ENCODE data around the gene ALPK1.
"Not testable (repeated sequence)": the region's sequence is repeated elsewhere in the genome, so short reads cannot be mapped to it uniquely, and the experiment has no call there.

ALPK1 gene

DNA sequence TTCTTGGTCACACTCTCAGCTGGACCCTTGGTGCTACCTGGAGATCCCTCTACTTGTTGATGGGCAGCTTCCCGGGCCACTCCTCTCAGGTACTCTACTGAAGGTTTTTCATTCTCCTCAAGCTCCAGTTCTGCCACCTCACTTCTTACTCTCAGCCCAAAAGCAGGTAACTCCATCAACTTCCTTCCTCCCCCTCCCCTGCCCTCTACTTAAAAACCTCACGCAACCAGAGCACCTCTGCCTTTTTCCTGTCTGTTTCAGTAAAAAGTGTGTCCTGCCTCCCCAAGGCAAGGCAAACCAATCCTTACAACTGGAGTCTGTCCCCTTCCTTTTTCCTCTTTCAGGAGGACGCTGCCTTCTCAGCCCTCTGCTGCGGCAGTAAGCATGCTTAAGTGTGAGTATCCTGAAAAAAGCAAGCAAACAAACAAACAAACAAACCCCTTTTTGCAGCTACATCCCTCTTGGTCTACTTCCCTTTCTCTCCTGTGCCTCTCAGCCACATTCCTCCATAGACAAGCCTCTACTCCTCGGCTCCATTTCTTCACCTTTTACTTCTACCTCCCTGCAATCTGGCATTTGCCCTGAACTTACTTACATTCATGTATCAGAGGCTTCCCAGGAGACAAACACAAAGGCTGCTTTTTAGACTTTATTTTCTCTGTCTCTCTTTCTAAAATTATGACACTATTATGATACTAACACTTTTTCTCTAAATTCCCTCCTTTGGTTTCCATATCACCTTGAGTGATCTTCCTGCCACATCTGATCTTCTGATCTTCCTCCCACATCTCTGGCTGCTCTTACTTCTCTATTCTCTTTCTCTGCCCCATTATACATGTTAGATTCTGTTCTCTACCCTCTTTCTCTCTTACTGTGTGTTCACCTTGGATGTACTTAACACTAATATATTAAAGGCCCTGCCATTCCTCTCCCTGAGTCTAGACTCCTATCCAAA is 5.4 kb downstream of the ALPK1 start:
- H3K4me3 ChIP-seq (ENCODE audit: low read length): no peak overlapping the region
- TF ChIP-seq, protein P1, sequence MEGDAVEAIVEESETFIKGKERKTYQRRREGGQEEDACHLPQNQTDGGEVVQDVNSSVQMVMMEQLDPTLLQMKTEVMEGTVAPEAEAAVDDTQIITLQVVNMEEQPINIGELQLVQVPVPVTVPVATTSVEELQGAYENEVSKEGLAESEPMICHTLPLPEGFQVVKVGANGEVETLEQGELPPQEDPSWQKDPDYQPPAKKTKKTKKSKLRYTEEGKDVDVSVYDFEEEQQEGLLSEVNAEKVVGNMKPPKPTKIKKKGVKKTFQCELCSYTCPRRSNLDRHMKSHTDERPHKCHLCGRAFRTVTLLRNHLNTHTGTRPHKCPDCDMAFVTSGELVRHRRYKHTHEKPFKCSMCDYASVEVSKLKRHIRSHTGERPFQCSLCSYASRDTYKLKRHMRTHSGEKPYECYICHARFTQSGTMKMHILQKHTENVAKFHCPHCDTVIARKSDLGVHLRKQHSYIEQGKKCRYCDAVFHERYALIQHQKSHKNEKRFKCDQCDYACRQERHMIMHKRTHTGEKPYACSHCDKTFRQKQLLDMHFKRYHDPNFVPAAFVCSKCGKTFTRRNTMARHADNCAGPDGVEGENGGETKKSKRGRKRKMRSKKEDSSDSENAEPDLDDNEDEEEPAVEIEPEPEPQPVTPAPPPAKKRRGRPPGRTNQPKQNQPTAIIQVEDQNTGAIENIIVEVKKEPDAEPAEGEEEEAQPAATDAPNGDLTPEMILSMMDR (conservative IDR thresholded peaks at IDR 0.05; ENCODE audit: low read length): no peak
- DNase-seq (ENCODE audit: low read depth): no peak

DNA sequence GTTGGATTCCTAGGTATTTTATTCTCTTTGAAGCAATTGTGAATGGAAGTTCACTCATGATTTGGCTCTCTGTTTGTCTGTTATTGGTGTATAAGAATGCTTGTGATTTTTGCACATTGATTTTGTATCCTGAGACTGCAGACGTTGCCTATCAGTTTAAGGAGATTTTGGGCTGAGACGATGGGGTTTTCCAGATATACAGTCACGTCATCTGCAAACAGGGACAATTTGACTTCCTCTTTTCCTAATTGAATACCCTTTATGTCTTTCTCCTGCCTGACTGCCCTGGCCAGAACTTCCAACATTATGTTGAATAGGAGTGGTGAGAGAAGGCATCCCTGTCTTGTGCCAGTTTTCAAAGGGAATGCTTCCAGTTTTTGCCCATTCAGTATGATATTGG is 8.3 kb downstream of the ALPK1 start:
- not testable (repeated sequence) for DNase-seq (ENCODE audit: low read depth); H3K4me3 ChIP-seq (ENCODE audit: low read length)

DNA sequence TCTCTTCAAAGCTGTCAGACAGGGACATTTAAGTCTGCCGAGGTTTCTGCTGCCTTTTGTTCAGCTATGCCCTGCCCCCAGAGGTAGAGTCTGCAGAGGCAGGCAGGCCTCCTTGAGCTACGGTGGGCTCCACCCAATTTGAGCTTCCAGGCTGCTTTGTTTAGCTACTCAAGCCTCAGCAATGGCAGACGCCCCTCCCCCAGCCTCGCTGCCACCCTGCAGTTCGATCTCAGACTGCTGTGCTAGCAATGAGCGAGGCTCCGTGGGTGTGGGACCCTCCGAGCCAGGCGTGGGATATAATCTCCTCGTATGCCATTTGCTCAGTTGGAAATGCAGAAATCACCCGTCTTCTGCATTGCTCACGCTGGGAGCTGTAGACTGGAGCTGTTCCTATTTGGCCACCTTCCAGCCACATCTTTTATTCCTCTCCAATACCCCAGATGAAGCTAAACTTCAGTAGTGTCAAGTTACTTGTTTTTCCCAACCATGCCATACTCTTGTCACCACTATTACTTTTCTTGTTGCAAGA is 12.2 kb downstream of the ALPK1 start:
- not testable (repeated sequence) for H3K4me3 ChIP-seq (ENCODE audit: low read length)
- DNase-seq (ENCODE audit: low read depth): peak; percentile 50

DNA sequence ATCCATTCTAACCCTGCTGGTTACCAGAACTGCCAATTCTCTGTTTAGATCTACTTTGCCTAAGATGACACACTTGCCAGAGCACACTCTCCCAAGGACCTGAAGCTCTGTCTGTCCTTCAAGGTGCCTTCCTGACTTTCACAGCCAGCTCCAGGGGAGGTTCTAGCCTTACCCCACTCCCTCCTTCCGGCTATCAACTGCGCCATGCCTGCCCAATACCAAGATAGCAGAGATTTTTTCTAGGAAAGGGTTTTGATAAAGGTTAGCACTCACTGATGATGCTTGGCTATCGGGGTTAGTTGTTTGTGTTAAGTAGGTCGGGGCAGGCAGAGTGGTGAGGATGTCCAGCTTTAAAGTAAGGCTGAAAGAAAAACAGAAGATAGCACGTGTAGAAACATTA is 14.3 kb downstream of the ALPK1 start:
- DNase-seq (ENCODE audit: low read depth): no peak
- TF ChIP-seq, protein P1 (conservative IDR thresholded peaks at IDR 0.05; ENCODE audit: low read length): no peak
- no peak overlapping the region for H3K4me3 ChIP-seq (ENCODE audit: low read length)

DNA sequence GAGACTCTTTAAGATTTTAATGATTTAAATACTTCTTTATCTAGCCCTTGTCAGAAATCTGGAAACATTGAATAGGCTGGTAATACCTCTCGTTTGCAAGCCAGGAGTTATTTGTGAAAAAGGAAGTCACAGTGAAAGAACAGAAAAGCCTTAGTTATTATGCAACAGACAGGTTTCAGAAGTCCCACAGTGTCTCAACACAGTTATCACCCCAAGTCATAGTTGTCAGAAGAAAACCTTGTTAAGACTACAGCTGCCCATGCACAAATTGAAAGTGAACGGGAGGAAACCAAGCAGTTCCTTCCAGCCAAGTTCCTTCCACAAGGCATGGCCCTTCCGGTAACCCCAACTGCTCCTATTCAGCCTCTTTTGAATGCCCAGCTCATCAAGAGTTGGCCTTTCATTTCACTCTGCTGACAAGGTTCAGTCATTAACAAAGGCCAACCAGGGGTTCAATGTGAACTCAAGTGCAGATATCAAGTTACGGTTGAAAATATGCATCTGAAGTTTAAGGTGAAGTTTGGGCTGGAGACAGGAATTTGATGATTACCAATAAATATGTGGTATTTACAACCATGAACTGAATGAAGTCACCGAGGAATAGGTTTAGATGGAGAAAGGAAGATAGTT is 15.6 kb downstream of the ALPK1 start:
- no peak overlapping the region for H3K4me3 ChIP-seq (ENCODE audit: low read length)

DNA sequence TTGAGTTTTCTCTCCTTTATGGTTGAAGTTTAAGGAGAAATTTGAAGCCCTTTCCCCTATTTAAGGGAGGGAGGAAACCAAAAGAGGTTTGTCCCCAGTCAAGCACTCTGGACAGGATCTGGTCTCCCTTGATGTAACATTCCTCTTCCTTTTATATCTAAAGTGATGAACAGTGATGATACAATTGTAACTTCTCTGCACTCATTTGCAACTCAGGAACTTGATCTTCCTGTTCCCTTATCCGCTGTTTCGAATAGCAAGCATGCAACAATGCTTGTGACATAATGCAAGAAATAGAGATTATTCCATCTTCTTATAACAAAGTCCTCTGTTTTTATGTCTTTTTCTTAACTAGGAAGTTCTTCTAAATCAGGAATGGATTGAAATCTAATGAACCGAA is 18.3 kb downstream of the ALPK1 start:
- TF ChIP-seq, protein P1 (conservative IDR thresholded peaks at IDR 0.05; ENCODE audit: low read length): no peak
- no peak overlapping the region for H3K4me3 ChIP-seq (ENCODE audit: low read length)
- no peak for DNase-seq (ENCODE audit: low read depth)

More for the DNA sequence above, 15.6 kb downstream of the ALPK1 start:
- TF ChIP-seq, protein P1 (conservative IDR thresholded peaks at IDR 0.05; ENCODE audit: low read length): no peak
- no peak for DNase-seq (ENCODE audit: low read depth)

DNA sequence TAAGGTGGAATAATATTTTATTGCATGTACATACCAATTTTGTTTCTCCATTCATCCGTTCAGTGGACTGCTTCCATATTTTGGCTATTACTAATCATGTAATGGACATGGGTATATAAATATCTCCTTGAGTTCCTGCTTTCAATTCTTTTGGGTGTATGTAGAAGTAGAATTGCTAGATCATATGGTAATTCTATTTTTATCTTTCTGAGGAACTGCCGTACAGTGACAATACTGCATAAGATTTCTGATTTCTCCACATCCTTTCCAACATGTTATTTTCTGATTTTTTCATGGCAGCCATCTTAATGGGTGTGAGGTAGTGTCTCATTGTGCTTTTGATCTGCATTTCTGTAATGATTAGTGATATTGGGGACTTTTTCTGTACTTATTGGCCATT is 19.2 kb downstream of the ALPK1 start:
- no peak for DNase-seq (ENCODE audit: low read depth)
- TF ChIP-seq, protein P1 (conservative IDR thresholded peaks at IDR 0.05; ENCODE audit: low read length): no peak
- no peak overlapping the region for H3K4me3 ChIP-seq (ENCODE audit: low read length)
